Activated CD8-positive, alpha-beta memory T cell treated with anti-CD3 and anti-CD28 coated beads, Interleukin-2, amount 50 U/mL, for 1 hour (primary cell): ENCODE measurements around the gene ANKRD45.
"Not testable (repeated sequence)": the region's sequence is repeated elsewhere in the genome, so short reads cannot be mapped to it uniquely, and the experiment has no call there.

ENCODE experiments used
- DNase-seq: peaks from one replicate; pipeline ENCODE4 v3.0.0-alpha.2; 2020; ENCODE audit errors: extremely low read depth

ANKRD45 gene

GRCh38 chr1:173642450-173643139, 27.1 kb downstream of the ANKRD45 start:
- DNase-seq: not testable (repeated sequence)

- DNase-seq: no peak
These were observed 30.5 kb downstream of the ANKRD45 start for GRCh38 chr1:173639102-173639501.

GRCh38 chr1:173638043-173639021, 31.3 kb downstream of the ANKRD45 start:
- DNase-seq: no peak

- not testable (repeated sequence) for DNase-seq
These were observed 32.2 kb downstream of the ANKRD45 start for GRCh38 chr1:173637236-173638042.

- DNase-seq: no peak
These were observed 34.5 kb downstream of the ANKRD45 start, which contains the start of gene TEX50 for GRCh38 chr1:173635116-173635515. Gene TEX50, plus strand, starts transcription at chr1:173635338. Its CDS starts 184 bp downstream, at chr1:173635522.

GRCh38 chr1:173628888-173629287, 40.8 kb downstream of the ANKRD45 start:
- no peak for DNase-seq

GRCh38 chr1:173627269-173627668, 42.4 kb downstream of the ANKRD45 start:
- no peak for DNase-seq

- DNase-seq: no peak
These were observed 52.8 kb downstream of the ANKRD45 start for GRCh38 chr1:173616859-173617258.

- not testable (repeated sequence) for DNase-seq
These were observed 56.6 kb downstream of the ANKRD45 start for GRCh38 chr1:173613086-173613485.

- DNase-seq: no peak
These were observed 61.0 kb downstream of the ANKRD45 start for GRCh38 chr1:173608503-173609216.

GRCh38 chr1:173603056-173603591, 66.5 kb downstream of the ANKRD45 start, which contains the start of gene SLC9C2:
Gene SLC9C2, minus strand, starts transcription at chr1:173603072. Its CDS starts 1,296 bp downstream, at chr1:173601776.
- DNase-seq: no peak

- no peak for DNase-seq
These were observed 68.1 kb downstream of the ANKRD45 start for GRCh38 chr1:173601588-173601987.

GRCh38 chr1:173596097-173596825, 73.4 kb downstream of the ANKRD45 start:
- no peak for DNase-seq

GRCh38 chr1:173591138-173591537, 78.5 kb downstream of the ANKRD45 start:
- DNase-seq: not testable (repeated sequence)

- no peak for DNase-seq
These were observed 79.1 kb downstream of the ANKRD45 start for GRCh38 chr1:173590557-173590956.

- DNase-seq: no peak
These were observed 88.1 kb downstream of the ANKRD45 start for GRCh38 chr1:173581383-173582079.

- DNase-seq: no peak
These were observed 89.0 kb downstream of the ANKRD45 start for GRCh38 chr1:173580658-173581057.

- DNase-seq: no peak
These were observed 89.6 kb downstream of the ANKRD45 start for GRCh38 chr1:173580071-173580470.

GRCh38 chr1:173573596-173573995, 96.1 kb downstream of the ANKRD45 start:
- no peak for DNase-seq
